Activated CD4-positive, CD25-positive, alpha-beta regulatory T cell (primary cell): ENCODE results near the gene ELL2.

Experiments used
- DNase-seq, 4 experiments: peaks; one replicate each; lab custom pipeline; 2025; lab: John Stamatoyannopoulos, UW

Gene ELL2

DNA sequence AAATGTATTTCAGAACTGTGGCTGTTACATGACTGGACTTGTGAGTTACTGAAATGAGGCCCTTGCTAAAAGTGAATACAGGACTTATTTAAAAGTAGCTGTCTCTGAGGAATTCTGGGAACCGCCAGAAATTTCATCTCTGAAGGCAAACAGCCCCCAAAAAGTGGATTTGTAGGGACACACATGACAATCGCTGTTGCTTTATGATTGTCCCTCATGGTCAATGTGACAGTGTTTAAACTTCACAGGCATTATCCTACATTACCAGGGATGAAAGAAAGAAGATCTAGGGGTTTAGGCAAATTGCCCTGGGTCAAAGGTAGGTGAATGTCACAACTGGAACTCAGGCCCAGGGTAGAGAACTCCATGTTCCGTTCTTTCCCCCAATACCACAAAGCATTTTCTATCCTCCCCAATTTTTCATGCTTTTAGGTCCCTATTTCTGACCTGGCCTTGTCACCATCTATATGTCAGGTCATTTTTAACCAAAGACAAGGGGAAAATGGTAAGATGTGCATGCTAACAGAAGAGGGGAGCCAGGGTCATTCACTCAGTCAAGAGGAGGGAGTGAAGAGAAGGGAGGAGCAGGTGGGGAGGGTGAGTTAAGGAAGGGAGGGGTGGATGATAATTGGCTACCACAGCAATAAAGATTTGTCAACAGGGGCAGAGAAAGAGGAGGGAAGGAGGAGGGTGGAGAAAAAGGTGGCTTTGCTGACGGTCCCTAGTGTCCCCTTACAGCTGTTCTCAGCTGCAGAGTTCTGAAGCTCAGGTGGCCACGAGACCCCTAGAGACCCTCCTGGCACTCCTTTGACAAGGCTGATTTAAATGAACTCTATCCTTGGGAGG is 81.3 kb downstream of the ELL2 start:
- DNase-seq: no peak

DNA sequence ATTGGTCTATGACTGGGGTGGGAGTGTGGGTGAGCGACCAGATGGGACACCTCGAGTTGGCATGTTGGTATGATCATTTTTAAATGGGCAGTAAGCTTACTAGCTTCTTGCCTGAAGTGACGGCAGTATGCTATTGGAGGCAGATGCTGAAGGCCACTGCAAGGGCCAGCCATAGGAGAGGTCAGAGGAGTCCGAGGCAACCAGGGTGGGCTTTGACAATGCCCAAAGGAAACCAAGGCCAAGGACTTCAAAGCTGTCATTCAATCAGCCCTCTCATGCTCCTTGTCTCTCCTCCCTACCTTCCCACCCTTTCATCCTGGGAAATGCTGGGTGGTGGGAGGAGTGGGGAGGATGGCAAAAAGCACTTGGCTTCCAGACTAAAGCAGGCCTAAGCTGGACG is 82.0 kb downstream of the ELL2 start:
- DNase-seq: no peak

- DNase-seq: no peak
Observed at GRCh38 chr5:95878417-95879323, 83.0 kb downstream of the ELL2 start.

- DNase-seq: no peak
Observed at GRCh38 chr5:95876782-95877181, 84.9 kb downstream of the ELL2 start.

DNA sequence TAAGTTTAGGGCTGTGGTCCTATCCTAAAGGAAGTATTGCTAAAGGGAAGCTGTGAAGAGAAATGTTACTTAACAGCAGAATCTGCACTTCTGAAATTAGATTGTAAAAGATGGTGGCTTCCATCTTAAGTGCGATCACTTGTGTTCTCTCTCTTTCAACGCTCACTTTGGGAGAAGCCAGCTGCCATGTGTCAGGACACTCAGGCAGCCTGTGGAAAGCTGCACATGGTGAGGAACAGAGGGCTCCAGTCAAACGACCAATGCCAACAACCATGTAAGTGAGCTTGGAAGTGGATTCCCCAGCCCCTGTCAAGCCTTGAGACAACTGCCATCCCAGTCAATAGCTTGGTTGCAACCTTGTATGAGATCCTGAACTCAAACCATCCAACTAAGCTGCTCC is 87.4 kb downstream of the ELL2 start:
- DNase-seq: no peak

DNA sequence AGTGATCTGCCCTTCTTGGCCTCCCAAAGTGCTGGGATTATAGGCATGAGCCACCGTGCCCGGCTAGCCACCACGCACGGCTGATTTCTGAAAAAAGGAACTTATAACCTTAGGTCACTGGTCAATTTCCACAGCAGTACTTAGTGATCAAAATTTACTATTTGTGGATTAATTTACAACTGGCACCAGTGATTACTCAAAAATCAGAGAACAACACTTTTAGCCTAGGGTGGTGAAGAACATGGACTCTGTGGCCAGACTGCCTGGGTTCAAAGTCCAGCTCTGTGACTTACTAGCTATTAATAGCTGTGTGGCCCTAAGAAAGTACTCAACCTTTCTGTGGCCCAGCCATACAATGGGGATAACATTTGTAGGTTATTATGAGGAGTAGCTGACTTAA is 88.3 kb downstream of the ELL2 start:
- no peak for DNase-seq

DNA sequence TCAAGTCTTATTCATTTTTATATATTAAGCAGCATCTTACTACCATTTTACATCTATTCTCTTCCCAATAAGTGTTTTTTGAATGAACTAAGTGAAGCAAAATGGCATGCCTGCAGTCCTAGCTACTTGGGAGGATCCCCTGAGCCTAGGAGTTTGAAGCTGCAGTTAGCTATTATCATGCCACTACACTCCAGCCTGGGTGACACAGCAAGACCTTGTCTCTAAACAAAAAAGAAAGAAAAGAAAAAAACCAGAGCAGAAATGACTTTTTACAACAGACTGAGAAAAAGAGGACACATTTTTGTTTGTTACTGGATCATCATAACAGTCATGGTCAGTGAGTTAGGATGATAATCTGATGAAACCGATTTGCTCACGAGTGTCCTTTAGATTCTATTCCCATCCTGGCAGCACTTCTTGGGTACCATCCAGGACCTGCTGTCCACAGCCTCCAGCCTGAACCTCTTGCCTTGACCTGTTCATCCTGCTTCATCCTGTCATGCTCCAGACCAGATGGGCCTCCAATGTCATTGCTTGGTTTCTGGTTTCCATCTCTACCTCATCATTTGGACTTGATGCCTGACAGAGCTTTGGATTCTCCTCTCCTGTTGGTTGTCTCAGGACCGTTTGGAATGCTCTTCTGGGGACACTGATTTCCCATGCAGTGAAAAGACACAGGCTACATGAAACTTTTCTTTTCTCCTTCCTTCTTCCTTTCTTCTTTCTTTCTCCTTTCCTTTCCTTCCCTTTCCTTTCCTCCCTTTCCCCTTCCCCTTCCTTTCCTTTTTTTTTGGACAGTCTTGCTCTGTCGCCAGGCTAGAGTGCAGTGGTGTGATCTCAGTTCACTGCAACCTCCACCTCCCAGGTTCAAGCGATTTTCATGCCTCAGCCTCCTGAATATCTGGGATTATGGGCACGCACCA is 89.0 kb downstream of the ELL2 start:
- no peak for DNase-seq

DNA sequence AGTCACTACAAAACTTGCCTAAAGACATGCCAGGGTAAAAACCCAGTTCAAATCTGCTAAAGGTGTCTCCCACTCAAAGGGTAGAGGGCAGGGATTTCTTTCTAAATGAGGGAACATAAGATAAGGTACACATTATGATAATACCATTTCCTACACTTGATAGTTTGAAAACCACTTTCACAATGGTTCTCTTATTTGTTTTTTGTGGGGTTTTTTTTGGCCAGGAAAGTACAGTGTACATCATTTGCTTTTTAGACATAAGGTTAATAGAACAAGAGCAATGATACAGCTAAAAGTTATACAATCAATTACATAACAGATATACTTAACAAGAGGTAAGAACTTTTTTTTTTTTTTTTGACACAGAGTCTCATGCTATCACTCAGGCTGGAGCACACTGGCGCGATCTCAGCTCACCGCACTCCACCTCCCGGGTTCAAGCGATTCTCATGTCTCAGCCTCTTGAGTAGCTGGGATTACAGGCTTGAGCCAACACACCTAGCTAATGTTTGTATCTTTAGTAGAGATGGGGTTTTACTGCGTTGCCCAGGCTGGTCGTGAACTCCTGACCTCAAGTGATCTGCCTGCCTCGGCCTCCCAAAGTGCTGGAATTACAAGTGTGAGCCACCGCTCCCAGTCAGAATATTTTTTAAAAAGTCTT is 90.4 kb downstream of the ELL2 start:
- no peak for DNase-seq

GRCh38 chr5:95870105-95870672 is 91.5 kb downstream of the ELL2 start:
- DNase-seq: peak in 1 of 4 experiments; percentile 20

DNA sequence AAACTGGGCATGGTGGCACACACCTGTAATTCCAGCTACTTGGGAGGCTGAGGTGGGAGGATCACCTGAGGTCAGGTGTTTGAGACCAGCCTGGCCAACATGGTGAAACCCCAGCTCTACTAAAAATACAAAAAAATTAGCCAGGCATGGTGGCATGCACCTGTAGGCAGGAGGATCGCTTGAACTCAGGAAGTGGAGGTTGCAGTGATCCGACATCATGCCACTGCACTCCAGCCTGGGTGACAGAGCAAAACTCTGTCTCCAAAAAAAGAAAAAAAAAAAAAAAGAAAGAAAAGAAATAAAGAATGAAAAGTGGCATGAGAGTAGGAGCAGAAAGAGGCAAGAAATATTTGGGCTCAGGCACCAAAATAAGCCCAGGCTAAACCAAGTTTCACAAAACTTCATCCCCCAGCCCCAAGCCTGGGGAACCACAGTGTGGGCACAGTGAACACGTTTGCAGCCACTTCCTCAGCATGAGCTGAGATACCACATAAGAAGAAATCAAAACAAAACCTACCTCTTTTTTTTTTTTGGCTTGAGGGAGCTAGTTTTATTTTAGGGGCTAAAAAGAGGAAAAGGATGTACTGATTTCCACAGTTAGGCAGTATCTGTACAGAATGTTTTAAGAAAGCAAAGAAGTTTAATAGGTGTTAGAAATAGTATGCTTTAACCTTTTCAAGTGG is 92.3 kb downstream of the ELL2 start:
- DNase-seq: peak in 1 of 4 experiments; percentile 9

GRCh38 chr5:95868136-95868535 is 93.5 kb downstream of the ELL2 start:
- DNase-seq: no peak

DNA sequence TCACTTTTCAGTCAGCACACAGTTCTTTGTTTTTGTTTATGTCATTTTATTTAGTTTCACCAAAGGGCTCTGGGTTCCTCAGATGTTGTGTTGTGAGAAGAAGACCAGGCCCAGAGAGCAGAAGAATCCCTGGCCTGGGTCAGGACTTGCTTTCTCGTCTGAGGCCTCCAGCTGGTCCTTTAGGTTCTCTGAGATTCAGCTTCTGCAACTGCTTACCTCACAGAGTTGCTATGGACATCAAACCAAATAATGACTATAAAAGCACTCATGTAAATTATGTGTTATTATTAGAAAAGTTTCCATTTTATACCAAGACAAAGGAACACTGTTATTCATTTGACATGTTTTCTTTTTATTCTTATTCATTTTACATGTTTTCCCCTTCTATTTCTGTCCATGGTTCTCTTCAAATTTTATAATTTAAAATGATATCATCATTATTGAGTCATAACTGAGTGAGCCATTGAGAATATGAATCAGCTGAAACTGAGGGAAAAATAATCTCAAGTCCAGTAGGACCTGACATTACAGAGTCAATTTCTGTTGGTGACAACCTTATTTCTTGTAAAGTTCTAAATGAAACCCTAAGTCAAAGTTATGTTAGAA is 95.1 kb downstream of the ELL2 start:
- no peak for DNase-seq

- DNase-seq: no peak
Observed at GRCh38 chr5:95864944-95865504, 96.6 kb downstream of the ELL2 start.

DNA sequence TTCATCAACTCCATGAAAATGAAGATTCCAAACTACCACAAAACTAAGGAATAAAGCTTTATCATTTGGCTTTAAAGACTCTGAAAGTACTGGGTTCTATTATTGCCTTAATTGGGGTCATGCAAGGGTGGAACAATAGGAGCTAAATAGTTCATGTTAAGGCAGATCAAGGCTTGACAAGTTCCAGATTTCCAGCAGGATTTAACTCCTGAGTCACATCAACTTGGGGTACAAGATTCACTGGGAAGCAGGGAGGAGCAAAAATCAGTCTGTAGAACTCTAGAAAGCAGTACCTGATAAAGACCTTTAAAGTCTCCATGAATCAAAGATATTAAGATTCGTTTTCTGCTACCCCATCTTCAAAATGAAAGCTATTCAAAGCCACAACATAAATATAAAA is 97.2 kb downstream of the ELL2 start:
- no peak for DNase-seq

- no peak for DNase-seq
Observed at GRCh38 chr5:95863383-95863757, 98.3 kb downstream of the ELL2 start.

DNA sequence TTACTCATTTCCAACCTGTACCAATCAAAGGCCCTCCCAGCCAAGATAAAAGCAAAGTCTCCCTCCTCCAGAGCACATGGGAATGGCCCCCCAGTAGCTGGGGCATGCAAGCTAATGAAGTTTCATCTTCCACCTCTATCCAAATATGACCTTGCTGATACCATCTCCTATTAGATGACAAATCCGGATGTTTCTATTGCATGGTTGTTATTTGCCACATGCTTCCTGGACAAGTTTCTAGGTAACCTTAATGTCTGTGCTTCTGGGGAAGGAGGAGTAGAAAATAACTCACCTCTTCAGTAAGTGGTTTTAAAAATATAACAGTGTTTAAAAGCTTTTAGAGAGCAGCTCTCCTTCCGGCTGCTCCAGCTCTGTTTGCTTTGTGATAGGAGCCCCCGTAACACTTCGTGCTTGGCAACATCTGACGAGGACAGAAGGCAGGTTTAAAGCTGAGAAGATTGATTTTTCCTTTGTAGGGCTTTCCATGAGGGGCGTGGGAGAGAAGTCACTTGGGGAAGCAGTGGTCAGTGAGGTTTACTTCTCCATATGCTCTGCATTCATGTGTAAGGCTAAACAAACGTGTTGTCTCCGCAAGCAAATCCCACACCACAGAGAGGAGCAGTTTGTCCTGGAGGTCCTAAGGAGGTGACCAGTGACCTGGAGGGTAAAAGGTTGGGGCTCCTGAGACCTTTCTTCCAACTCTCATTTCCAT is 98.8 kb downstream of the ELL2 start:
- DNase-seq: no peak

- no peak for DNase-seq
Observed at GRCh38 chr5:95861864-95862561, 99.6 kb downstream of the ELL2 start.

DNA sequence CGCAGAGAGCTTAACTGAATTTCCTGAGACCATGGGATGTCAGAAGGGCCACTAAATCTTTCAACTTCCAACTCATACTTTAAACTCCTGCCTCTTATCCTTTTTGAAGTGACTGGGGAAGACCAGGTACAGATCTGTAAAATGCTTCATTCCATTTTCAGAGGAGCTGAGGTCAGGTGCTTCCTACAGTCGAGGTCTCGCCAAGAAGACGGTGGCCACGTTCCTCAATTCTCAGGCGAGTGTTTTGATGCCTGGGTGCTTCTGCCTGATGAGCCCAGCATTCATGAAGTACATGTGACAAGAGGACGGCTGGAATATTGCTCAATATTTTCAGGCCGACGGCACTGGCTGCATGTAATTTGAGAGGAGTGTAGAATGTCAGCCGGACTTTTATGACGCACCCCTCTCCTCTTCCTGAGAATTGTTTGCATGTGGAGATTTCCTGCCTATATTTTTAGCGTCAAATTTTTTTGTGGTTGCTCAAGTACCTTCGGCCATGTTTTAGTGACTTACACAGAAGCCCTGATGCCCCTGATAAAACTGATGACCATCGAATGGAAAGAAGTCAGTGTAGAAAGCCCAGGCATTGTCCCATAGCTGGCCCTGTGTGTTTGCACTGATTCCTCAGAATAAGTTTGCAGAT is 100.3 kb downstream of the ELL2 start:
- no peak for DNase-seq
